ENCODE data around the gene KNDC1.

KNDC1 gene

DNA sequence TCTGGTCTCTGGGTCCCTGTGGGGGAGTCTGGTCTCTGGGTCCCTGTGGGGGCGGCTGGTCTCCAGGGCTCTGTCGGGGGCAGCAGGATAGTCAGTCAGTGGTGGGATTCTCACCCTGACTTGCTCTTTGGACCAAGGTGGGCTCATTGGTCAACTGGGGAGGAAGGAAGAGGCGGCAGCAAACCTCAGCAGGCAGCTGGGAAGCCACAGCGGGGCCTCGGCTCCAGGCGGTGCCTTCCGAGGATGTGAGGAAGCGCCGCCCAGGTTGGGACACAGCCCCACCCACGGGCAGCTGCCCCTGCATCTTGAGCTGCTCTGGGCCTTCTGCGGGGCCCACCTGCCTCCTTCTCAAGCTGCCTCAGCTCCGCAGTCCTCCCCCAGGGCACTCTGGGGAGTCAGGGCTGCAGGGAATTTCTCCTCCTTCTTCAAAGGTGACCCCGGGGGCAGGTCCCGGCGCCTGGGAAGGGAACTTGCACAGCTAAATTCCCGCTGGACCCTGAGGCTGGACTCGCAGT lies 20.4 kb upstream of the KNDC1 start:
- TF ChIP-seq FOXP2 (optimal IDR thresholded peaks at IDR 0.05; ENCODE audit: borderline replicate concordance, extremely low read depth, extremely low read length, insufficient read depth) (no peak), SIN3A (IDR thresholded peaks at IDR 0.05; ENCODE audit: borderline replicate concordance, insufficient read depth, low read length) (no peak), REST (IDR thresholded peaks at IDR 0.05; ENCODE audit: insufficient read depth in 1 of 2, low read depth in 2 of 2, low read length in 2 of 2) (no peak), TAF1 (IDR thresholded peaks at IDR 0.05; ENCODE audit: borderline replicate concordance, insufficient read depth, low read length) (no peak), POLR2AphosphoS5 (IDR thresholded peaks at IDR 0.05; ENCODE audit: low read depth, low read length) (no peak)

DNA sequence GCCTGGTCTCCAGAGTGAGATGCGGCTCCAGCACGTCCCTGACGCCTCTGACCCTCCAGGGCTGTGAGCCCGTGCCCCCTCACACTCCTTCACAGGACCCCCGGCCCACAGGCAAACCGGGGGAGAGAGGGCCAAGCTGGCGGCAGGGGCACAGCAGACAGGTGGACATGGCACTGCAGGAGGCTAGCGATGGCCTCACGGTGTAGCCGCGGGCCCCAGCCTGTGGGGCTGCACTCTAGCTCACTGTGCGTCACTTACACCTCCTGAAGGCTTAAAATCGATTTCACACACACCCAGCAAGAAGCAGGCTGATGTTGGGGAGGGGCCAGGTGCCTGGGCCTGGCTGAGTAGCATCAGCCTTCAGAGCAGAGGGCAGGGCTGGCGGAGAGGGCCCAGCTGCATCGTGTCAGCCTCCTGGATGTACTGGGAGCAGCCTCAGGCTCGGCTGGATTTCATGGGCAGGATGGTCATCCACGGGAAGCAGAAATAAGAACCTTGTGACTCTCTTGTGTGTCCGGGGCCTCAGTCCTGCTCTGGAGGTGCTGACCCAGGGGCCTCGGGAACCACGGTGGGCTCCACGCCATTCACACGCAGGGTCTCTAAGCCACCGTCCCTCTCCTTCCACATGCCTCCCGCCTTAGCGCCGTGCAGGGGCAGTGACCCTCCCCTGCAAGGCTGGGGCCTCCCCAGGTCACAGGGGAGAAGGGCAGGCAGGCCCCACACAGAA lies 19.4 kb upstream of the KNDC1 start:
- no peak for TF ChIP-seq SIN3A (IDR thresholded peaks at IDR 0.05; ENCODE audit: borderline replicate concordance, insufficient read depth, low read length)
- no peak for TF ChIP-seq REST (IDR thresholded peaks at IDR 0.05; ENCODE audit: insufficient read depth in 1 of 2, low read depth in 2 of 2, low read length in 2 of 2)
- TF ChIP-seq POLR2AphosphoS5 (IDR thresholded peaks at IDR 0.05; ENCODE audit: low read depth, low read length), result no peak
- TF ChIP-seq FOXP2 (optimal IDR thresholded peaks at IDR 0.05; ENCODE audit: borderline replicate concordance, extremely low read depth, extremely low read length, insufficient read depth), result no peak
- no peak for TF ChIP-seq TAF1 (IDR thresholded peaks at IDR 0.05; ENCODE audit: borderline replicate concordance, insufficient read depth, low read length)

- TF ChIP-seq SIN3A (IDR thresholded peaks at IDR 0.05; ENCODE audit: borderline replicate concordance, insufficient read depth, low read length) (no peak), REST (IDR thresholded peaks at IDR 0.05; ENCODE audit: insufficient read depth in 1 of 2, low read depth in 2 of 2, low read length in 2 of 2) (no peak), TAF1 (IDR thresholded peaks at IDR 0.05; ENCODE audit: borderline replicate concordance, insufficient read depth, low read length) (no peak), POLR2AphosphoS5 (IDR thresholded peaks at IDR 0.05; ENCODE audit: low read depth, low read length) (no peak), FOXP2 (optimal IDR thresholded peaks at IDR 0.05; ENCODE audit: borderline replicate concordance, extremely low read depth, extremely low read length, insufficient read depth) (no peak)
Observed at GRCh38 chr10:133141144-133141957, 18.7 kb upstream of the KNDC1 start.

- TF ChIP-seq SIN3A (IDR thresholded peaks at IDR 0.05; ENCODE audit: borderline replicate concordance, insufficient read depth, low read length) (no peak), TAF1 (IDR thresholded peaks at IDR 0.05; ENCODE audit: borderline replicate concordance, insufficient read depth, low read length) (no peak), POLR2AphosphoS5 (IDR thresholded peaks at IDR 0.05; ENCODE audit: low read depth, low read length) (no peak), REST (IDR thresholded peaks at IDR 0.05; ENCODE audit: insufficient read depth in 1 of 2, low read depth in 2 of 2, low read length in 2 of 2) (no peak), FOXP2 (optimal IDR thresholded peaks at IDR 0.05; ENCODE audit: borderline replicate concordance, extremely low read depth, extremely low read length, insufficient read depth) (no peak)
Observed at GRCh38 chr10:133141958-133142340, 18.1 kb upstream of the KNDC1 start.
